GM12875 (cell line): Measurements from ENCODE around the gene MRPL57.

Source experiments
- H3K4me3 ChIP-seq: one replicate; pipeline ENCODE4 v1.5.1; 2011; ENCODE audit warnings: low read depth, low read length, control low read depth
- TF ChIP-seq, protein P1 (sequence below): IDR thresholded peaks from 2 replicates; pipeline ENCODE4 v1.5.1; 2011; ENCODE audit warnings: low read depth, mild to moderate bottlenecking, control low read depth, inconsistent platforms, low read length, moderate library complexity, borderline replicate concordance; ENCODE audit not compliant: insufficient read depth

MRPL57 gene

DNA sequence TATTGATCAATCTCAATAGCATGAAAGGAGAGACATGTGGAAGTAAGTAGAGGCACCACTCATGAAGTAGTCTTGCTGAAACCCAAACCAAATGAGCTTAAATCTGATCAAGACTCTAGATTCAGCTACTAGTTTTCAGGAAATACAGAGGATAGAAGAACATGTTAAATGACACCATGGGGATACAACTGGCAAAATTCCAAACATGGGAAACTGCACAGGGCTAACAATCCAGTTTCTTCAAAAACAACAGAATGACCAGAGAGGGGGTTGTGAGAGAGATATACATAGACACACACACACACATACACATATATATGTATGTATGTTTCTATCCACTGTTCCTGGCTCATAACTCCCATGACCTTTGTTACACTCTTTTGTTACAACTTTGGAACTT lies 44.8 kb downstream of the MRPL57 start:
- H3K4me3 ChIP-seq, result no peak overlapping the region
- TF ChIP-seq, protein P1, sequence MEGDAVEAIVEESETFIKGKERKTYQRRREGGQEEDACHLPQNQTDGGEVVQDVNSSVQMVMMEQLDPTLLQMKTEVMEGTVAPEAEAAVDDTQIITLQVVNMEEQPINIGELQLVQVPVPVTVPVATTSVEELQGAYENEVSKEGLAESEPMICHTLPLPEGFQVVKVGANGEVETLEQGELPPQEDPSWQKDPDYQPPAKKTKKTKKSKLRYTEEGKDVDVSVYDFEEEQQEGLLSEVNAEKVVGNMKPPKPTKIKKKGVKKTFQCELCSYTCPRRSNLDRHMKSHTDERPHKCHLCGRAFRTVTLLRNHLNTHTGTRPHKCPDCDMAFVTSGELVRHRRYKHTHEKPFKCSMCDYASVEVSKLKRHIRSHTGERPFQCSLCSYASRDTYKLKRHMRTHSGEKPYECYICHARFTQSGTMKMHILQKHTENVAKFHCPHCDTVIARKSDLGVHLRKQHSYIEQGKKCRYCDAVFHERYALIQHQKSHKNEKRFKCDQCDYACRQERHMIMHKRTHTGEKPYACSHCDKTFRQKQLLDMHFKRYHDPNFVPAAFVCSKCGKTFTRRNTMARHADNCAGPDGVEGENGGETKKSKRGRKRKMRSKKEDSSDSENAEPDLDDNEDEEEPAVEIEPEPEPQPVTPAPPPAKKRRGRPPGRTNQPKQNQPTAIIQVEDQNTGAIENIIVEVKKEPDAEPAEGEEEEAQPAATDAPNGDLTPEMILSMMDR, result no peak

DNA sequence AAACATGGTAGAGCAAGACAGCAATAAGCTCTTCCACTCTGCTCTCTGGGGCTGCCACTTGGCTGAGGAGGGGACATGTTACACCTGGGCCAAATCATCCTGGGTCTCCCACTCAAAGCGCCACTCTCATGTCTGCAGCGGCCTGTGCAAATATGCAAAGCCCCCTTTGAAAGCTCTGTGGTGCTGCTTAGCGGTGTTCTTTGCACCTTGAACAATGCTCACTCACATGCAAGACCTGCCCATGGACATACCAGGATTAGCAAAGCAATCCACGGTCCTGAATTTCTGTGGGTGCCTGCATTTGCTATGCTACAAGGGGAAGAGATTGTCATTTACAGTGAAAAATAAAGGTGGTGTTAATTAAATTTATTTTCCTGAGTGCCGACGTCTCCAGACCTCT lies 48.6 kb downstream of the MRPL57 start:
- TF ChIP-seq, protein P1, result no peak
- H3K4me3 ChIP-seq, result no peak overlapping the region

DNA sequence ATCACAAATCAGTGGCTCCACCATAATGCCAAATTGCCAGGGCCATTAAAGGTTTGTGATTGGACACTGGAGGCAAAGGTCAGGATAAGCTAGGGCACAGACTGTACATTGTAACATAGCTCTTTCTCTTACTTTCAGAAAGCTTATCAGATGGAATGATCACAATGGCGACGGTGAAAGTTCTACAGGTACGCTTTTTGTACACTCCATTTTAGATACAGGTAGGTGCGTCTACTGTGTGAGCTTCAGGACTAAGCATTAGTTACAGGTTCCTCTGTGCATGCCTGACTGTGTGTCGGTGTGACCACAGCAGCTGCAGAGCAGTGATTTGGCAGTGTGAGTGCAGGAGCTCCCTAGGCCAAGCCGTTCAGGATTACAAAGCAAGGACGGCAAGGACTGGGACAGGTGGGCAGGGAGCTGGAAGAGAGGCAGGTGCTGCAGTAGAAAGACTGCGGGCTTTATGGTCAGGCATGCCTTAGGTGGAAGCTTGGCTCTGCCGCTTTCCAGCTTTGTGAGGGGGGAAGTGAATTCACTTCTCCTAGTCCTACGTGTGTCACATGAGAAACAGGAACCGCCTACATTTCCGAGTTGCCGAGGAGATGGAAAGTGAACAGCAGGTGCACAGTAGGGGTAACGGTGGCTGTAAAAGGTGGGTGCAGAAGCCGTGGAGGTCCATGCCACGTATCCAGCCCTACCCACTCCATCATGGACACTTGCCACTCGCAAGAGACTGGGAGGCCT lies 49.6 kb downstream of the MRPL57 start:
- TF ChIP-seq, protein P1, result no peak

DNA sequence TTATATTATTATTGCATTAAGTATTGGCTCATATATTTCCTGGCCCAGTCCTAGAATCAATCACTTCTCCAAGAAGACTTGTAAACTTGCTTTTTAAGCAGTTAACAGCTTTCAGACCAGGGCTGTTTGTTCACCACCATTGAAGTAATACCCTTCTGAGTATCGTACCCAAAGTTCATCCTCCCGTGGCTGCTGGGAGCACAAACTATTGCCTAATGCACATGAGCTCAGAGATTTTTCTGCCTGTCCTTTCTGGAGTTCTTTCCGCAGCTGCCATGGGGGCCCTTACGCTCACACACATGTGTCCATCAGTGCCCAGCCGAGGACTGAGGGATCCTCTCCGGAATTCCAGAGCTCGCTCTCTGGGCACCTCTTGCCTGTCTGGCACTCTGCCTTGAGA lies 51.5 kb downstream of the MRPL57 start:
- TF ChIP-seq, protein P1, result no peak

More for the DNA sequence above, 49.6 kb downstream of the MRPL57 start:
- H3K4me3 ChIP-seq, result no peak overlapping the region

More for the DNA sequence above, 51.5 kb downstream of the MRPL57 start:
- H3K4me3 ChIP-seq, result no peak overlapping the region
